Nephron (organoid): ENCODE results near the gene TRPV2.

Experiments used
- H3K27ac Mint-ChIP-seq, 3 experiments: 2 replicates each; pipeline ENCODE4 v1.8.0; 2020; ENCODE audit warnings: mixed read lengths in 3 of 3, mild to moderate bottlenecking in 2 of 3, moderate library complexity in 1 of 3
- H3K27me3 Mint-ChIP-seq: 2 replicates; pipeline ENCODE4 v1.8.0; 2021; ENCODE audit warnings: low read depth, mild to moderate bottlenecking, moderate library complexity, mixed read lengths
- H3K36me3 Mint-ChIP-seq: 2 replicates; pipeline ENCODE4 v1.8.0; 2020; ENCODE audit warnings: low read depth, mixed read lengths
- H3K4me1 Mint-ChIP-seq: 2 replicates; pipeline ENCODE4 v1.8.0; 2020; ENCODE audit warnings: mixed read lengths
- H3K4me3 Mint-ChIP-seq, 3 experiments: 2 replicates each; pipeline ENCODE4 v1.8.0; 2020; ENCODE audit warnings: mild to moderate bottlenecking in 3 of 3, mixed read lengths in 3 of 3, moderate library complexity in 2 of 3
- H3K9me3 Mint-ChIP-seq: 2 replicates; pipeline ENCODE4 v1.8.0; 2020; ENCODE audit warnings: mixed read lengths
- TF ChIP-seq, protein P1 (sequence below), 3 experiments: fragments of 200-600 bp; sonication (generic); IDR thresholded peaks; one replicate each; pipeline ENCODE4 v1.5.0; 2021; ENCODE audit warnings: antibody characterized with exemption in 3 of 3; ENCODE audit not compliant: unreplicated experiment in 3 of 3

The TRPV2 gene

GRCh38 chr17:16461606-16461866 is 46.2 kb downstream of the TRPV2 start:
- H3K27me3 Mint-ChIP-seq: peaks cover 3% of the 10 kb centered on the region
- H3K4me1 Mint-ChIP-seq: peaks cover 7% of the 10 kb centered on the region
- no peak overlapping the region for H3K4me3 Mint-ChIP-seq
- H3K36me3 Mint-ChIP-seq: peaks cover 6% of the 10 kb centered on the region
- TF ChIP-seq, protein P1, sequence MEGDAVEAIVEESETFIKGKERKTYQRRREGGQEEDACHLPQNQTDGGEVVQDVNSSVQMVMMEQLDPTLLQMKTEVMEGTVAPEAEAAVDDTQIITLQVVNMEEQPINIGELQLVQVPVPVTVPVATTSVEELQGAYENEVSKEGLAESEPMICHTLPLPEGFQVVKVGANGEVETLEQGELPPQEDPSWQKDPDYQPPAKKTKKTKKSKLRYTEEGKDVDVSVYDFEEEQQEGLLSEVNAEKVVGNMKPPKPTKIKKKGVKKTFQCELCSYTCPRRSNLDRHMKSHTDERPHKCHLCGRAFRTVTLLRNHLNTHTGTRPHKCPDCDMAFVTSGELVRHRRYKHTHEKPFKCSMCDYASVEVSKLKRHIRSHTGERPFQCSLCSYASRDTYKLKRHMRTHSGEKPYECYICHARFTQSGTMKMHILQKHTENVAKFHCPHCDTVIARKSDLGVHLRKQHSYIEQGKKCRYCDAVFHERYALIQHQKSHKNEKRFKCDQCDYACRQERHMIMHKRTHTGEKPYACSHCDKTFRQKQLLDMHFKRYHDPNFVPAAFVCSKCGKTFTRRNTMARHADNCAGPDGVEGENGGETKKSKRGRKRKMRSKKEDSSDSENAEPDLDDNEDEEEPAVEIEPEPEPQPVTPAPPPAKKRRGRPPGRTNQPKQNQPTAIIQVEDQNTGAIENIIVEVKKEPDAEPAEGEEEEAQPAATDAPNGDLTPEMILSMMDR (IDR thresholded peaks at IDR 0.05; ENCODE audit: unreplicated experiment in 3 of 3): no peak
- H3K9me3 Mint-ChIP-seq: no peaks in the 10 kb centered on the region
- H3K27ac Mint-ChIP-seq: no peak overlapping the region

GRCh38 chr17:16462070-16462864 is 46.9 kb downstream of the TRPV2 start:
- TF ChIP-seq, protein P1 (IDR thresholded peaks at IDR 0.05; ENCODE audit: unreplicated experiment in 3 of 3): no peak
- Mint-ChIP-seq H3K36me3 (peaks cover 6% of the 10 kb centered on the region), H3K27ac (no peak overlapping the region), H3K27me3 (peaks cover 3% of the 10 kb centered on the region), H3K9me3 (no peaks in the 10 kb centered on the region), H3K4me3 (no peak overlapping the region), H3K4me1 (peaks cover 7% of the 10 kb centered on the region)

- no peaks in the 10 kb centered on the region for H3K27me3 Mint-ChIP-seq
- peaks cover 17% of the 10 kb centered on the region for H3K4me1 Mint-ChIP-seq
Measured at GRCh38 chr17:16463358-16464302, 48.3 kb downstream of the TRPV2 start.

GRCh38 chr17:16464303-16465051 is 49.1 kb downstream of the TRPV2 start:
- H3K36me3 Mint-ChIP-seq: peaks cover 6% of the 10 kb centered on the region
- no peak overlapping the region for H3K27ac Mint-ChIP-seq
- H3K4me1 Mint-ChIP-seq: peaks cover 23% of the 10 kb centered on the region
- H3K4me3 Mint-ChIP-seq: no peak overlapping the region
- TF ChIP-seq, protein P1 (IDR thresholded peaks at IDR 0.05; ENCODE audit: unreplicated experiment in 3 of 3): no peak
- H3K27me3 Mint-ChIP-seq: no peaks in the 10 kb centered on the region
- no peaks in the 10 kb centered on the region for H3K9me3 Mint-ChIP-seq

More at GRCh38 chr17:16463358-16464302, 48.3 kb downstream of the TRPV2 start:
- H3K4me3 Mint-ChIP-seq: no peak overlapping the region
- H3K27ac Mint-ChIP-seq: peak overlapping the region in 2 of 3 experiments; percentile 46 to 69
- peaks cover 6% of the 10 kb centered on the region for H3K36me3 Mint-ChIP-seq
- no peaks in the 10 kb centered on the region for H3K9me3 Mint-ChIP-seq
- TF ChIP-seq, protein P1 (IDR thresholded peaks at IDR 0.05; ENCODE audit: unreplicated experiment in 3 of 3): no peak

GRCh38 chr17:16465052-16465312 is 49.6 kb downstream of the TRPV2 start:
- no peaks in the 10 kb centered on the region for H3K27me3 Mint-ChIP-seq
- peaks cover 28% of the 10 kb centered on the region for H3K4me1 Mint-ChIP-seq
- H3K36me3 Mint-ChIP-seq: peaks cover 6% of the 10 kb centered on the region
- H3K4me3 Mint-ChIP-seq: no peak overlapping the region
- TF ChIP-seq, protein P1 (IDR thresholded peaks at IDR 0.05; ENCODE audit: unreplicated experiment in 3 of 3): no peak
- H3K9me3 Mint-ChIP-seq: no peaks in the 10 kb centered on the region
- no peak overlapping the region for H3K27ac Mint-ChIP-seq
